ENCODE data around the gene PET100.

GRCh38 chr19:7631577-7631976, 2.0 kb downstream of the PET100 start:
- TF ChIP-seq CTCF (IDR thresholded peaks at IDR 0.05) (no peak), ZFX (IDR thresholded peaks at IDR 0.05; ENCODE audit: borderline replicate concordance) (no peak)
